HEK293 (cell line): Measurements from ENCODE around the gene ULBP3.

ENCODE experiments used
- CTCF ChIA-PET: fragments of 350-600 bp; formaldehyde crosslinking; extraction: SDS; loops from one replicate; lab custom pipeline; 2021; ENCODE audit warnings: antibody characterized with exemption; lab: Yijun Ruan, JAX
- POLR2A ChIA-PET: fragments of 300-600 bp; formaldehyde crosslinking; extraction: SDS; loops from one replicate; lab custom pipeline; 2020; ENCODE audit warnings: antibody characterized with exemption, inconsistent platforms; lab: Yijun Ruan, JAX
- H3K27ac ChIP-seq: fragments of 200-500 bp; sonication (Bioruptor generic); 2 replicates; pipeline ENCODE4 v1.5.1; 2014; ENCODE audit warnings: low read depth, low read length, control low read depth, inconsistent platforms; ENCODE audit errors: extremely low read depth
- H3K36me3 ChIP-seq, 2 experiments: fragments of 200-500 bp in 1 of 2; sonication (Bioruptor generic) in 1 of 2; 1 replicate in 1 of 2; 2 replicates in 1 of 2; pipeline ENCODE4 v1.5.1; 2014 to 2017; ENCODE audit warnings: inconsistent platforms in 2 of 2, low read length in 2 of 2; ENCODE audit not compliant: control insufficient read depth in 2 of 2, insufficient read depth in 1 of 2
- H3K4me1 ChIP-seq: fragments of 200-500 bp; sonication (Bioruptor generic); 2 replicates; pipeline ENCODE4 v1.5.1; 2014; ENCODE audit warnings: mild to moderate bottlenecking, low read length, inconsistent platforms; ENCODE audit not compliant: control insufficient read depth, insufficient read depth
- H3K4me3 ChIP-seq: 2 replicates; pipeline ENCODE4 v1.5.1; 2011; ENCODE audit warnings: low read depth, mild to moderate bottlenecking, control low read depth, low read length, moderate library complexity
- H3K9me3 ChIP-seq: fragments of 200-500 bp; sonication (Bioruptor generic); 2 replicates; pipeline ENCODE4 v1.5.1; 2014; ENCODE audit warnings: low read depth, low read length, inconsistent platforms; ENCODE audit not compliant: control insufficient read depth, insufficient read depth
- KLF1 ChIP-seq: fragments of 450-650 bp; formaldehyde crosslinking; IDR thresholded peaks from 2 replicates; pipeline ENCODE4 v1.5.1; 2016; ENCODE audit warnings: missing biosample characterization, missing genetic modification characterization
- KLF10 ChIP-seq: fragments of 450-650 bp; IDR thresholded peaks from 2 replicates; pipeline ENCODE4 v1.5.1; 2018; ENCODE audit warnings: missing biosample characterization, mild to moderate bottlenecking, missing genetic modification characterization
- KLF9 ChIP-seq: fragments of 450-650 bp; formaldehyde crosslinking; IDR thresholded peaks from 2 replicates; pipeline ENCODE4 v1.5.1; 2016; ENCODE audit warnings: missing biosample characterization, missing genetic modification characterization, low read depth
- RBAK ChIP-seq: fragments of 450-650 bp; formaldehyde crosslinking; IDR thresholded peaks from 2 replicates; pipeline ENCODE4 v1.5.1; 2016; ENCODE audit warnings: missing biosample characterization, missing genetic modification characterization
- ZBTB8A ChIP-seq: fragments of 450-650 bp; formaldehyde crosslinking; IDR thresholded peaks from 2 replicates; pipeline ENCODE4 v1.5.1; 2016; ENCODE audit warnings: missing biosample characterization, missing genetic modification characterization
- ZNF157 ChIP-seq: fragments of 450-650 bp; formaldehyde crosslinking; IDR thresholded peaks from 2 replicates; pipeline ENCODE4 v1.5.1; 2016; ENCODE audit warnings: missing biosample characterization, missing genetic modification characterization
- ZNF221 ChIP-seq: fragments of 450-650 bp; formaldehyde crosslinking; IDR thresholded peaks from 2 replicates; pipeline ENCODE4 v1.5.1; 2017; ENCODE audit warnings: missing biosample characterization, missing genetic modification characterization, borderline replicate concordance
- ZNF335 ChIP-seq: fragments of 450-650 bp; formaldehyde crosslinking; conservative IDR thresholded peaks from 2 replicates; pipeline ENCODE4 v1.5.1; 2016; ENCODE audit warnings: missing biosample characterization, missing genetic modification characterization
- ZNF341 ChIP-seq: fragments of 450-650 bp; formaldehyde crosslinking; IDR thresholded peaks from 2 replicates; pipeline ENCODE4; 2016; ENCODE audit warnings: low read depth, missing biosample characterization, missing genetic modification characterization
- ZNF350 ChIP-seq: fragments of 450-650 bp; formaldehyde crosslinking; IDR thresholded peaks from 2 replicates; pipeline ENCODE4 v1.5.0; 2017; ENCODE audit warnings: missing biosample characterization, mild to moderate bottlenecking, missing genetic modification characterization
- ZNF391 ChIP-seq: fragments of 450-650 bp; formaldehyde crosslinking; IDR thresholded peaks from 2 replicates; pipeline ENCODE4 v1.5.1; 2016; ENCODE audit warnings: low read depth, missing biosample characterization, missing genetic modification characterization, borderline replicate concordance
- ZNF423 ChIP-seq: fragments of 450-650 bp; formaldehyde crosslinking; IDR thresholded peaks from 2 replicates; pipeline ENCODE4 v1.5.1; 2016; ENCODE audit warnings: missing biosample characterization, missing genetic modification characterization
- ZNF48 ChIP-seq: fragments of 450-650 bp; formaldehyde crosslinking; IDR thresholded peaks from 2 replicates; pipeline ENCODE4 v1.5.1; 2016; ENCODE audit warnings: missing biosample characterization, missing genetic modification characterization
- ZNF514 ChIP-seq: fragments of 450-650 bp; formaldehyde crosslinking; IDR thresholded peaks from 2 replicates; pipeline ENCODE4 v1.5.1; 2016; ENCODE audit warnings: missing biosample characterization, missing genetic modification characterization
- ZNF549 ChIP-seq: fragments of 450-650 bp; IDR thresholded peaks from 2 replicates; pipeline ENCODE4 v1.5.1; 2018; ENCODE audit warnings: missing biosample characterization, missing genetic modification characterization, mild to moderate bottlenecking, inconsistent platforms, moderate library complexity
- ZNF561 ChIP-seq: fragments of 450-650 bp; IDR thresholded peaks from 2 replicates; pipeline ENCODE4 v1.5.1; 2018; ENCODE audit warnings: missing biosample characterization, missing genetic modification characterization, borderline replicate concordance
- ZNF837 ChIP-seq: fragments of 450-650 bp; formaldehyde crosslinking; IDR thresholded peaks from 2 replicates; pipeline ENCODE4 v1.5.1; 2016; ENCODE audit warnings: missing biosample characterization, missing genetic modification characterization
- ZNF843 ChIP-seq: fragments of 450-650 bp; formaldehyde crosslinking; IDR thresholded peaks from 2 replicates; pipeline ENCODE4 v1.5.1; 2016; ENCODE audit warnings: missing biosample characterization, missing genetic modification characterization
- TF ChIP-seq, protein P1 (sequence below): fragments of 450-650 bp; formaldehyde crosslinking; IDR thresholded peaks from 2 replicates; pipeline ENCODE4 v1.5.1; 2016; ENCODE audit warnings: missing biosample characterization, missing genetic modification characterization, borderline replicate concordance
- TF ChIP-seq, protein P2 (sequence below): fragments of 450-650 bp; formaldehyde crosslinking; IDR thresholded peaks from 2 replicates; pipeline ENCODE4 v1.5.1; 2016; ENCODE audit warnings: missing biosample characterization, missing genetic modification characterization, borderline replicate concordance
- TF ChIP-seq, protein P3 (sequence below): fragments of 450-650 bp; formaldehyde crosslinking; optimal IDR thresholded peaks from 2 replicates; pipeline ENCODE3; 2016; ENCODE audit warnings: missing biosample characterization, mild to moderate bottlenecking, missing genetic modification characterization
- TF ChIP-seq, protein P4 (sequence below): fragments of 450-650 bp; formaldehyde crosslinking; IDR thresholded peaks from 2 replicates; pipeline ENCODE4 v1.5.1; 2016; ENCODE audit warnings: missing biosample characterization, missing genetic modification characterization, low read depth

Gene ULBP3

DNA sequence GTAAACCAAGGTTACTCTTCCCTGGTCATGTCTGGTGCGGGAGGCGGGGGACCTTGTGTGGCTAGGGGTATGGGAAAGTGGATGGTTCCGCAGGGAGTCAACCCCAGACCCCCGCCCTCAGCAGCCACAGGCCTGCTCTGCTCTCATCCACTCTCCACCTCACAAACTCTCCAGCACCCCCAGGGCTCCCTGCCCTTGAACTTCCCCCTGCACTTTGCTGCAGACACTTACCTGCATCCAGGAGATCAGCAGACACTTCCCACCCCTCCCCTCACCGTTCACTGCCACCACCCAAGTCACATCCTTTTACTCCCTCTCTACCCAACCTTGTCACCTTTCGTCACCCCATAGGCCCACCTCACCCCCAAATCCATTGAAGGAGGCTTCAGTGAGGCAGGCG, 39.6 kb downstream of the ULBP3 start:
- CTCF ChIA-PET, result no interaction called here
- POLR2A ChIA-PET, result no interaction called here

DNA sequence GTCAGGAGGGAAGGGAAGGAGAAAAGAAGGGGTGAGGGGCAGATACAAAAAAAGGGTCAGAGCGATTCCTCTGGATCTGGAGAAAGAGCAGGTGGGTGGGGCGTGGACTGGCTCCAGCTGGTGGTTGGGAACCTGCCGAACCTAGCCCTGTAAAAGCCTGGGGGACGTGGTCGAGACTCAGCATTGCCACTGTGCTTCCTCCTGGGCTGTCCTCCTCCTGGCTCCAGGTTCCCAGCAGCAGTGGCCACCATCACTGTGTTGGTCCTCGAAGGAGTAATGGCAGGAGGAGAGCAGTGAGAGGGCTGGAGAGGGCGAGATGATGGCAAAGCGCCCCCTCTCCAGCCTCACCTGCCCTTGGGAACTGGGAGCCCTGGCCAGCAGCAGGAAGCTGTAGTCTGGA, 40.1 kb downstream of the ULBP3 start:
- H3K4me1 ChIP-seq, result no peaks in the 10 kb centered on the region
- no peak overlapping the region for H3K27ac ChIP-seq
- no peaks in the 10 kb centered on the region for H3K9me3 ChIP-seq
- POLR2A ChIA-PET, result no interaction called here
- no peaks in the 10 kb centered on the region for H3K36me3 ChIP-seq
- CTCF ChIA-PET, result no interaction called here
- TF ChIP-seq ZBTB8A (tag by site-specific recombination), result no peak
- TF ChIP-seq, protein P1, sequence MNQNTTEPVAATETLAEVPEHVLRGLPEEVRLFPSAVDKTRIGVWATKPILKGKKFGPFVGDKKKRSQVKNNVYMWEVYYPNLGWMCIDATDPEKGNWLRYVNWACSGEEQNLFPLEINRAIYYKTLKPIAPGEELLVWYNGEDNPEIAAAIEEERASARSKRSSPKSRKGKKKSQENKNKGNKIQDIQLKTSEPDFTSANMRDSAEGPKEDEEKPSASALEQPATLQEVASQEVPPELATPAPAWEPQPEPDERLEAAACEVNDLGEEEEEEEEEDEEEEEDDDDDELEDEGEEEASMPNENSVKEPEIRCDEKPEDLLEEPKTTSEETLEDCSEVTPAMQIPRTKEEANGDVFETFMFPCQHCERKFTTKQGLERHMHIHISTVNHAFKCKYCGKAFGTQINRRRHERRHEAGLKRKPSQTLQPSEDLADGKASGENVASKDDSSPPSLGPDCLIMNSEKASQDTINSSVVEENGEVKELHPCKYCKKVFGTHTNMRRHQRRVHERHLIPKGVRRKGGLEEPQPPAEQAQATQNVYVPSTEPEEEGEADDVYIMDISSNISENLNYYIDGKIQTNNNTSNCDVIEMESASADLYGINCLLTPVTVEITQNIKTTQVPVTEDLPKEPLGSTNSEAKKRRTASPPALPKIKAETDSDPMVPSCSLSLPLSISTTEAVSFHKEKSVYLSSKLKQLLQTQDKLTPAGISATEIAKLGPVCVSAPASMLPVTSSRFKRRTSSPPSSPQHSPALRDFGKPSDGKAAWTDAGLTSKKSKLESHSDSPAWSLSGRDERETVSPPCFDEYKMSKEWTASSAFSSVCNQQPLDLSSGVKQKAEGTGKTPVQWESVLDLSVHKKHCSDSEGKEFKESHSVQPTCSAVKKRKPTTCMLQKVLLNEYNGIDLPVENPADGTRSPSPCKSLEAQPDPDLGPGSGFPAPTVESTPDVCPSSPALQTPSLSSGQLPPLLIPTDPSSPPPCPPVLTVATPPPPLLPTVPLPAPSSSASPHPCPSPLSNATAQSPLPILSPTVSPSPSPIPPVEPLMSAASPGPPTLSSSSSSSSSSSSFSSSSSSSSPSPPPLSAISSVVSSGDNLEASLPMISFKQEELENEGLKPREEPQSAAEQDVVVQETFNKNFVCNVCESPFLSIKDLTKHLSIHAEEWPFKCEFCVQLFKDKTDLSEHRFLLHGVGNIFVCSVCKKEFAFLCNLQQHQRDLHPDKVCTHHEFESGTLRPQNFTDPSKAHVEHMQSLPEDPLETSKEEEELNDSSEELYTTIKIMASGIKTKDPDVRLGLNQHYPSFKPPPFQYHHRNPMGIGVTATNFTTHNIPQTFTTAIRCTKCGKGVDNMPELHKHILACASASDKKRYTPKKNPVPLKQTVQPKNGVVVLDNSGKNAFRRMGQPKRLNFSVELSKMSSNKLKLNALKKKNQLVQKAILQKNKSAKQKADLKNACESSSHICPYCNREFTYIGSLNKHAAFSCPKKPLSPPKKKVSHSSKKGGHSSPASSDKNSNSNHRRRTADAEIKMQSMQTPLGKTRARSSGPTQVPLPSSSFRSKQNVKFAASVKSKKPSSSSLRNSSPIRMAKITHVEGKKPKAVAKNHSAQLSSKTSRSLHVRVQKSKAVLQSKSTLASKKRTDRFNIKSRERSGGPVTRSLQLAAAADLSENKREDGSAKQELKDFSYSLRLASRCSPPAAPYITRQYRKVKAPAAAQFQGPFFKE, result no peak
- no peak for TF ChIP-seq KLF10 (tag by site-specific recombination)
- TF ChIP-seq ZNF341 (tag by site-specific recombination), result no peak
- no peak for TF ChIP-seq ZNF335 (tag by site-specific recombination)
- peak; percentile 59; the same call in 1 of the 2 replicates for TF ChIP-seq ZNF157 (tag by site-specific recombination)
- TF ChIP-seq ZNF423 (tag by site-specific recombination), result no peak
- no peak for TF ChIP-seq ZNF391 (tag by site-specific recombination)
- TF ChIP-seq ZNF837 (tag by site-specific recombination), result no peak
- TF ChIP-seq KLF1, result 0 out of 2 replicates have a peak, but pooled peaks have one; percentile 43
- TF ChIP-seq, protein P2, sequence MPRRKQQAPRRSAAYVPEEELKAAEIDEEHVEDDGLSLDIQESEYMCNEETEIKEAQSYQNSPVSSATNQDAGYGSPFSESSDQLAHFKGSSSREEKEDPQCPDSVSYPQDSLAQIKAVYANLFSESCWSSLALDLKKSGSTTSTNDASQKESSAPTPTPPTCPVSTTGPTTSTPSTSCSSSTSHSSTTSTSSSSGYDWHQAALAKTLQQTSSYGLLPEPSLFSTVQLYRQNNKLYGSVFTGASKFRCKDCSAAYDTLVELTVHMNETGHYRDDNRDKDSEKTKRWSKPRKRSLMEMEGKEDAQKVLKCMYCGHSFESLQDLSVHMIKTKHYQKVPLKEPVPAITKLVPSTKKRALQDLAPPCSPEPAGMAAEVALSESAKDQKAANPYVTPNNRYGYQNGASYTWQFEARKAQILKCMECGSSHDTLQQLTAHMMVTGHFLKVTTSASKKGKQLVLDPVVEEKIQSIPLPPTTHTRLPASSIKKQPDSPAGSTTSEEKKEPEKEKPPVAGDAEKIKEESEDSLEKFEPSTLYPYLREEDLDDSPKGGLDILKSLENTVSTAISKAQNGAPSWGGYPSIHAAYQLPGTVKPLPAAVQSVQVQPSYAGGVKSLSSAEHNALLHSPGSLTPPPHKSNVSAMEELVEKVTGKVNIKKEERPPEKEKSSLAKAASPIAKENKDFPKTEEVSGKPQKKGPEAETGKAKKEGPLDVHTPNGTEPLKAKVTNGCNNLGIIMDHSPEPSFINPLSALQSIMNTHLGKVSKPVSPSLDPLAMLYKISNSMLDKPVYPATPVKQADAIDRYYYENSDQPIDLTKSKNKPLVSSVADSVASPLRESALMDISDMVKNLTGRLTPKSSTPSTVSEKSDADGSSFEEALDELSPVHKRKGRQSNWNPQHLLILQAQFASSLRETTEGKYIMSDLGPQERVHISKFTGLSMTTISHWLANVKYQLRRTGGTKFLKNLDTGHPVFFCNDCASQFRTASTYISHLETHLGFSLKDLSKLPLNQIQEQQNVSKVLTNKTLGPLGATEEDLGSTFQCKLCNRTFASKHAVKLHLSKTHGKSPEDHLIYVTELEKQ (tag by site-specific recombination), result no peak
- TF ChIP-seq ZNF561 (tag by site-specific recombination), result no peak
- no peak for TF ChIP-seq ZNF350 (tag by site-specific recombination)
- TF ChIP-seq ZNF514 (tag by site-specific recombination), result no peak
- TF ChIP-seq KLF9 (tag by site-specific recombination), result peak; percentile 64
- H3K4me3 ChIP-seq, result no peak overlapping the region

More for the DNA sequence above, 39.6 kb downstream of the ULBP3 start:
- H3K36me3 ChIP-seq, result no peaks in the 10 kb centered on the region
- H3K4me3 ChIP-seq, result no peak overlapping the region
- TF ChIP-seq, protein P3, sequence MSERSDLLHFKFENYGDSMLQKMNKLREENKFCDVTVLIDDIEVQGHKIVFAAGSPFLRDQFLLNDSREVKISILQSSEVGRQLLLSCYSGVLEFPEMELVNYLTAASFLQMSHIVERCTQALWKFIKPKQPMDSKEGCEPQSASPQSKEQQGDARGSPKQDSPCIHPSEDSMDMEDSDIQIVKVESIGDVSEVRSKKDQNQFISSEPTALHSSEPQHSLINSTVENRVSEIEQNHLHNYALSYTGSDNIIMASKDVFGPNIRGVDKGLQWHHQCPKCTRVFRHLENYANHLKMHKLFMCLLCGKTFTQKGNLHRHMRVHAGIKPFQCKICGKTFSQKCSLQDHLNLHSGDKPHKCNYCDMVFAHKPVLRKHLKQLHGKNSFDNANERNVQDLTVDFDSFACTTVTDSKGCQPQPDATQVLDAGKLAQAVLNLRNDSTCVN (tag by site-specific recombination), result no peak
- TF ChIP-seq ZNF221, result no peak
- no peak for TF ChIP-seq ZNF48 (tag by site-specific recombination)
- TF ChIP-seq ZNF843 (tag by site-specific recombination), result no peak
- no peak for TF ChIP-seq ZNF549 (tag by site-specific recombination)
- TF ChIP-seq, protein P4, sequence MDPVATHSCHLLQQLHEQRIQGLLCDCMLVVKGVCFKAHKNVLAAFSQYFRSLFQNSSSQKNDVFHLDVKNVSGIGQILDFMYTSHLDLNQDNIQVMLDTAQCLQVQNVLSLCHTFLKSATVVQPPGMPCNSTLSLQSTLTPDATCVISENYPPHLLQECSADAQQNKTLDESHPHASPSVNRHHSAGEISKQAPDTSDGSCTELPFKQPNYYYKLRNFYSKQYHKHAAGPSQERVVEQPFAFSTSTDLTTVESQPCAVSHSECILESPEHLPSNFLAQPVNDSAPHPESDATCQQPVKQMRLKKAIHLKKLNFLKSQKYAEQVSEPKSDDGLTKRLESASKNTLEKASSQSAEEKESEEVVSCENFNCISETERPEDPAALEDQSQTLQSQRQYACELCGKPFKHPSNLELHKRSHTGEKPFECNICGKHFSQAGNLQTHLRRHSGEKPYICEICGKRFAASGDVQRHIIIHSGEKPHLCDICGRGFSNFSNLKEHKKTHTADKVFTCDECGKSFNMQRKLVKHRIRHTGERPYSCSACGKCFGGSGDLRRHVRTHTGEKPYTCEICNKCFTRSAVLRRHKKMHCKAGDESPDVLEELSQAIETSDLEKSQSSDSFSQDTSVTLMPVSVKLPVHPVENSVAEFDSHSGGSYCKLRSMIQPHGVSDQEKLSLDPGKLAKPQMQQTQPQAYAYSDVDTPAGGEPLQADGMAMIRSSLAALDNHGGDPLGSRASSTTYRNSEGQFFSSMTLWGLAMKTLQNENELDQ (tag by site-specific recombination), result no peak
- no peak for TF ChIP-seq RBAK (tag by site-specific recombination)
- no peak overlapping the region for H3K27ac ChIP-seq
- H3K4me1 ChIP-seq, result no peaks in the 10 kb centered on the region
- no peaks in the 10 kb centered on the region for H3K9me3 ChIP-seq
